HepG2 (cell line): ENCODE results near the gene TF. TPM values are rescaled to one million over a fixed set of nuclear protein-coding genes. Genes with fewer than 3 reads are reported as not detected.

ENCODE experiments used
- ATAC-seq: fragments of 200-7000 bp; cut with Tn5 transposase; 3 replicates; pipeline ENCODE4 v1.9.1; 2020; ENCODE audit warnings: mild to moderate bottlenecking, moderate library complexity
- BruUV-seq: library from RNA; stranded (reverse); fragments of 400-500 nt; replicated peaks from 2 replicates; lab custom pipeline; 2021; lab: Mats Ljungman, UMichigan
- CTCF ChIA-PET: fragments of 300-600 bp; formaldehyde crosslinking; extraction: SDS; loops from one replicate; lab custom pipeline; 2021; ENCODE audit warnings: low total read pairs, inconsistent platforms, low intra/inter-chr PET ratio; lab: Yijun Ruan, JAX
- POLR2A ChIA-PET: fragments of 350-600 bp; sonication (Branson Sonifier 250); formaldehyde crosslinking; loops from one replicate; lab custom pipeline; 2020; ENCODE audit warnings: antibody characterized with exemption, inconsistent platforms; lab: Yijun Ruan, JAX
- DNase-seq: peaks from one replicate; pipeline ENCODE4 v3.0.0-alpha.2; 2015; ENCODE audit warnings: low spot score
- FAIRE-seq: peaks from 3 replicates; lab custom pipeline; 2011; peaks lifted over from hg19 to GRCh38; lab: Jason Lieb, UNC
- H2AFZ ChIP-seq: one replicate; pipeline ENCODE4 v1.6.1; 2011; ENCODE audit warnings: low read length, inconsistent platforms
- H3K27ac ChIP-seq: fragments of 300-600 bp; 3 replicates; pipeline ENCODE4 v1.8.0; 2011; ENCODE audit warnings: mixed run types, mild to moderate bottlenecking, mixed read lengths, low read length, inconsistent platforms; ENCODE audit not compliant: insufficient read depth; ENCODE audit errors: extremely low read length
- H3K27me3 ChIP-seq, 2 experiments: fragments of 200-600 bp in 1 of 2; 2 replicates in 1 of 2; 3 replicates in 1 of 2; pipeline versions ENCODE4 v1.6.0 to v1.8.0; 2011; ENCODE audit warnings: low read length in 2 of 2, mild to moderate bottlenecking in 2 of 2, moderate library complexity in 2 of 2, inconsistent platforms in 1 of 2; ENCODE audit not compliant: insufficient read depth in 2 of 2, control insufficient read depth in 1 of 2
- H3K36me3 ChIP-seq, 2 experiments: fragments of 200-600 bp in 1 of 2; replicated peaks in 1 of 2; 2 replicates in 1 of 2; 3 replicates in 1 of 2; pipeline versions ENCODE4 v1.5.1 to v1.8.0; 2011; ENCODE audit warnings: low read length in 2 of 2, inconsistent platforms in 1 of 2; ENCODE audit not compliant: insufficient read depth in 2 of 2, control insufficient read depth in 1 of 2
- H3K4me1 ChIP-seq: 2 replicates; pipeline ENCODE4 v1.5.1; 2012; ENCODE audit warnings: low read length, inconsistent platforms; ENCODE audit not compliant: insufficient read depth
- H3K4me2 ChIP-seq: 2 replicates; pipeline ENCODE4 v1.6.0; 2011; ENCODE audit warnings: low read depth, low read length, inconsistent platforms
- H3K4me3 ChIP-seq, 3 experiments: fragments of 200-600 bp in 1 of 3; sonication (generic), shearing (Covaris generic) in 1 of 3; replicated peaks in 1 of 3; 2 replicates each; pipeline ENCODE4 v1.5.1; 2011 to 2016; ENCODE audit warnings: low read length in 3 of 3, inconsistent platforms in 2 of 3, low read depth in 2 of 3, mild to moderate bottlenecking in 2 of 3, control low read depth in 1 of 3, mixed read lengths in 1 of 3; ENCODE audit not compliant: insufficient read depth in 1 of 3
- H3K79me2 ChIP-seq: one replicate; pipeline ENCODE4 v1.6.1; 2011; ENCODE audit warnings: low read length, inconsistent platforms; ENCODE audit not compliant: insufficient read depth
- H3K9ac ChIP-seq: 2 replicates; pipeline ENCODE4 v1.6.0; 2011; ENCODE audit warnings: mild to moderate bottlenecking, low read depth, low read length, inconsistent platforms; ENCODE audit not compliant: insufficient read depth
- H3K9me3 ChIP-seq: 2 replicates; pipeline ENCODE4 v1.5.1; 2012; ENCODE audit warnings: mild to moderate bottlenecking, low read length
- H4K20me1 ChIP-seq: 2 replicates; pipeline ENCODE4 v1.6.0; 2011; ENCODE audit warnings: inconsistent platforms, mild to moderate bottlenecking, low read length, moderate library complexity; ENCODE audit not compliant: insufficient read depth
- CREB1 ChIP-seq, 2 experiments: fragments of 450-650 bp in 1 of 2; IDR thresholded peaks; 2 replicates each; pipeline ENCODE4 v1.6.1; 2016 to 2017; ENCODE audit warnings: control low read depth in 1 of 2, mild to moderate bottlenecking in 1 of 2, missing compliant biosample characterization in 1 of 2, missing genetic modification characterization in 1 of 2
- GATAD1 ChIP-seq: IDR thresholded peaks from 2 replicates; pipeline ENCODE4 v1.6.1; 2016; ENCODE audit warnings: missing genetic modification reagents, missing compliant biosample characterization
- IRX3 ChIP-seq: sonication (generic); formaldehyde crosslinking; IDR thresholded peaks from 2 replicates; pipeline ENCODE4 v1.8.1; 2023; ENCODE audit warnings: mild to moderate bottlenecking, low read depth, missing genetic modification reagents, borderline replicate concordance
- RBFOX2 ChIP-seq: fragments of 200-400 bp; formaldehyde crosslinking; IDR thresholded peaks from 2 replicates; pipeline ENCODE4 v1.6.1; 2017; ENCODE audit warnings: low read depth, mild to moderate bottlenecking, low read length
- RBM22 ChIP-seq: fragments of 200-400 bp; formaldehyde crosslinking; optimal IDR thresholded peaks from 2 replicates; pipeline ENCODE3; 2017; ENCODE audit warnings: mild to moderate bottlenecking, low read length, moderate library complexity
- TCF7 ChIP-seq: sonication (generic); IDR thresholded peaks from 2 replicates; pipeline ENCODE4 v1.6.1; 2016; ENCODE audit warnings: antibody characterized with exemption, low read depth
- TMF1 ChIP-seq: sonication (generic); formaldehyde crosslinking; IDR thresholded peaks from 2 replicates; pipeline ENCODE4 v1.8.1; 2022; ENCODE audit warnings: low read depth, missing genetic modification reagents
- ZBTB8A ChIP-seq: sonication (generic); formaldehyde crosslinking; IDR thresholded peaks from 2 replicates; pipeline ENCODE4 v1.4.0; 2020; ENCODE audit warnings: mild to moderate bottlenecking, low read depth, missing genetic modification reagents, borderline replicate concordance
- ZFY ChIP-seq: sonication (generic); formaldehyde crosslinking; IDR thresholded peaks from 2 replicates; pipeline ENCODE4 v1.4.0; 2020; ENCODE audit warnings: missing genetic modification reagents
- ZMYM4 ChIP-seq: sonication (generic); formaldehyde crosslinking; IDR thresholded peaks from 2 replicates; pipeline ENCODE4 v1.8.1; 2023; ENCODE audit warnings: mild to moderate bottlenecking, missing genetic modification reagents
- ZNF766 ChIP-seq: sonication (generic); formaldehyde crosslinking; IDR thresholded peaks from 2 replicates; pipeline ENCODE4 v1.5.0; 2020; ENCODE audit warnings: missing genetic modification reagents, borderline replicate concordance
- ZNF841 ChIP-seq: sonication (generic); formaldehyde crosslinking; IDR thresholded peaks from 2 replicates; pipeline ENCODE4 v1.8.1; 2023; ENCODE audit warnings: missing genetic modification reagents, borderline replicate concordance
- ZNF879 ChIP-seq: sonication (generic); formaldehyde crosslinking; IDR thresholded peaks from 2 replicates; pipeline ENCODE4 v1.8.1; 2023; ENCODE audit warnings: missing genetic modification reagents
- WGBS: methylation state at CpG from one replicate; pipeline ENCODE4 v1.1.6; 2017; ENCODE audit warnings: low lambda C conversion rate; 5-methylcytosine and 5-hydroxymethylcytosine counted together
- in situ Hi-C: cut with HindIII; loops from 2 replicates; pipeline ENCODE4 v1.10.0; 2017; ENCODE audit warnings: low pct_unique_long_range_greater_than_20kb; ENCODE audit not compliant: extremely low pct_ligation_motif_present
- intact Hi-C: fragments of 100-400 bp; cut with micrococcal nuclease; formaldehyde crosslinking; loops from one replicate; pipeline ENCODE4 v1.10.0; 2022; ENCODE audit not compliant: unreplicated experiment
- polyA plus RNA-seq, 8 experiments: library from polyadenylated mRNA; depleted of rRNA in 3 of 8; stranded (reverse) in 7 of 8; unstranded in 1 of 8; fragments of >200 nt; fragmentation: Illumina TruSeq in 4 of 8; extraction: Trizol in 4 of 8; gene quantifications; 2 replicates each; pipeline versions ENCODE4 v1.2.1 to v1.2.3, GENCODE V29; 2011 to 2016; ENCODE audit warnings: low read depth in 4 of 8, missing spikeins in 1 of 8, mixed read lengths in 1 of 8; ENCODE audit not compliant: insufficient read depth in 1 of 8
- total RNA-seq, 5 experiments: library from RNA; depleted of rRNA; stranded (reverse); fragments of >200 nt; fragmentation: Illumina TruSeq; extraction: Trizol; gene quantifications; 2 replicates each; pipeline ENCODE4 v1.2.3, GENCODE V29; 2016; ENCODE audit warnings: low read depth in 1 of 5
- TF ChIP-seq, protein P1 (sequence below): sonication (generic); formaldehyde crosslinking; IDR thresholded peaks from 2 replicates; pipeline ENCODE4 v1.4.0; 2020; ENCODE audit warnings: missing genetic modification reagents, mild to moderate bottlenecking, borderline replicate concordance
- TF ChIP-seq, protein P2 (sequence below): sonication (generic); formaldehyde crosslinking; IDR thresholded peaks from 2 replicates; pipeline ENCODE4 v1.5.1; 2020; ENCODE audit warnings: mild to moderate bottlenecking, missing genetic modification reagents, borderline replicate concordance
- TF ChIP-seq, protein P3 (sequence below): sonication (generic); formaldehyde crosslinking; conservative IDR thresholded peaks from 2 replicates; pipeline ENCODE4 v1.4.0; 2020; ENCODE audit warnings: missing genetic modification reagents

TF gene
- total and polyA plus RNA-seq, 2 of the 13 experiments (the other 11 are each of a cell fraction or from before 2014, with no cell fraction given), result 10,074 to 11,821 TPM

DNA sequence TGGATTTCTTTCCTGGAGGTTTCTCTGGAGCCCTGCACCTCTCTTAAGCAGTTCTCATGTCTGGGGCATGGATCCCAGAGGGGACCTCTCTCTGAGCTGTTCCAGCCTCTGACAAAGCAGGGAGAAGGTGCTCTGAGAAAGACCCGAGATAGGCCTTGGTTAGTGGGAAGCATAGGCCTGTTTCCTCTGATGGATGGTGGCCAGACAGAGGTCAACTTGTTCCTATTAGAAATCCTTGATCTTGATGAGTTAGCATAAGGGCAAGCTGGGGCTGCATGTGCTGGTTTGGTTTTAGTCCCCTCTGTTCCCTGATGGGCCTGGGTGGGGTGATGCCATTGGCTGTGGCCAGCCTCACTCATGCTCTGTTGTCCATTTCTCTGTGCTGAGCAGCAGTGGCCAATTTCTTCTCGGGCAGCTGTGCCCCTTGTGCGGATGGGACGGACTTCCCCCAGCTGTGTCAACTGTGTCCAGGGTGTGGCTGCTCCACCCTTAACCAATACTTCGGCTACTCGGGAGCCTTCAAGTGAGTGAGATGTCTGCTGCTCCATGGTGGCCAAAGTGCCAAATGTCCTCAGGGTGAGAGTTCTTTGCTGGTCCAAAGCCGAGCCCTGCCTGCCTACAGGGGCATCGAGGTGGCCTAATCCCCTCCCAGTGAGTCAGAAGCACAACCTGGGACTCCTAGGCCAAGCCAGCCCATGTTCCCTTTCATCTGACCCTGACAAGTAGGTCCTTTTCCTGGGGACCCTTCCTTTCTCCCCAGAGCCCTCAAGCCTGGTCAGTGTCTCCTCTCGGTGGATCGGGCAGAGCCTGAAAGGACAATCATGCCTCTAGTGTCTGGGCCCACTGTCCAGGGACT is 9.0 kb downstream of the TF start:
- Histone ChIP-seq H3K4me2 (no peak overlapping the region), H3K27ac (no peak overlapping the region), H2AFZ (no peak overlapping the region), H3K79me2 (peaks cover 27% of the 10 kb centered on the region), H3K36me3 (peaks cover 55 to 86% of the 10 kb centered on the region in 2 experiments), H3K4me3 (no peak overlapping the region), H4K20me1 (peaks cover 89% of the 10 kb centered on the region), H3K27me3 (no peaks in the 10 kb centered on the region), H3K4me1 (peaks cover 54% of the 10 kb centered on the region), H3K9me3 (no peaks in the 10 kb centered on the region), H3K9ac (no peak overlapping the region)
- ATAC-seq (peak; percentile 10; the same call in 2 of the 3 replicates), DNase-seq (no peak), FAIRE-seq (no peak)
- no TSS peak for BruUV-seq
- ChIA-PET POLR2A (interaction anchor here (1.4 to 2.9 kb wide), 5 partner anchors 9 to 93 kb away, joined by 4 to 11 read pairs (median 6); partner anchors contain the start of genes TF and TOPBP1), CTCF (no interaction called here)
- WGBS, result 75% methylated on average over 5 of the region's 10 CpGs
- in situ Hi-C loops (no loop called here), intact Hi-C loops (no loop called here)
- TF ChIP-seq ZMYM4 (0 out of 2 replicates have a peak, but pooled peaks have one; percentile 40), GATAD1 (no peak), IRX3 (0 out of 2 replicates have a peak, but pooled peaks have one; percentile 75), TMF1 (CRISPR knock-in tag) (peak; percentile 53; the same call in 1 of the 2 replicates), ZNF841 (CRISPR knock-in tag) (no peak), RBM22 (peak; percentile 61), ZNF879 (CRISPR knock-in tag) (no peak), ZNF766 (peak; percentile 67; the same call in 1 of the 2 replicates), CREB1 (IDR thresholded peaks at IDR 0.05) (no peak), CREB1 (CRISPR knock-in tag; IDR thresholded peaks at IDR 0.05) (no peak), ZBTB8A (CRISPR knock-in tag) (no peak), TCF7 (no peak), RBFOX2 (peak; percentile 79), ZFY (0 out of 2 replicates have a peak, but pooled peaks have one; percentile 15)
- TF ChIP-seq, protein P1, sequence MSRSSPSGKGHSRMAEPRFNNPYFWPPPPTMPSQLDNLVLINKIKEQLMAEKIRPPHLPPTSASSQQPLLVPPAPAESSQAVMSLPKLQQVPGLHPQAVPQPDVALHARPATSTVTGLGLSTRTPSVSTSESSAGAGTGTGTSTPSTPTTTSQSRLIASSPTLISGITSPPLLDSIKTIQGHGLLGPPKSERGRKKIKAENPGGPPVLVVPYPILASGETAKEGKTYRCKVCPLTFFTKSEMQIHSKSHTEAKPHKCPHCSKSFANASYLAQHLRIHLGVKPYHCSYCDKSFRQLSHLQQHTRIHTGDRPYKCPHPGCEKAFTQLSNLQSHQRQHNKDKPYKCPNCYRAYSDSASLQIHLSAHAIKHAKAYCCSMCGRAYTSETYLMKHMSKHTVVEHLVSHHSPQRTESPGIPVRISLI (CRISPR knock-in tag), result no peak
- TF ChIP-seq, protein P2, sequence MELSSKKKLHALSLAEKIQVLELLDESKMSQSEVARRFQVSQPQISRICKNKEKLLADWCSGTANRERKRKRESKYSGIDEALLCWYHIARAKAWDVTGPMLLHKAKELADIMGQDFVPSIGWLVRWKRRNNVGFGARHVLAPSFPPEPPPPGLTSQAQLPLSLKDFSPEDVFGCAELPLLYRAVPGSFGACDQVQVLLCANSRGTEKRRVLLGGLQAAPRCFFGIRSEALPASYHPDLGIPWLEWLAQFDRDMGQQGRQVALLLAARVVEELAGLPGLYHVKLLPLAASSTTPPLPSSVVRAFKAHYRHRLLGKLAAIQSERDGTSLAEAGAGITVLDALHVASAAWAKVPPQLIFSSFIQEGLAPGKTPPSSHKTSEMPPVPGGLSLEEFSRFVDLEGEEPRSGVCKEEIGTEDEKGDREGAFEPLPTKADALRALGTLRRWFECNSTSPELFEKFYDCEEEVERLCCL (CRISPR knock-in tag), result no peak
- TF ChIP-seq, protein P3, sequence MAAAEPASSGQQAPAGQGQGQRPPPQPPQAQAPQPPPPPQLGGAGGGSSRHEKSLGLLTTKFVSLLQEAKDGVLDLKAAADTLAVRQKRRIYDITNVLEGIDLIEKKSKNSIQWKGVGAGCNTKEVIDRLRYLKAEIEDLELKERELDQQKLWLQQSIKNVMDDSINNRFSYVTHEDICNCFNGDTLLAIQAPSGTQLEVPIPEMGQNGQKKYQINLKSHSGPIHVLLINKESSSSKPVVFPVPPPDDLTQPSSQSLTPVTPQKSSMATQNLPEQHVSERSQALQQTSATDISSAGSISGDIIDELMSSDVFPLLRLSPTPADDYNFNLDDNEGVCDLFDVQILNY (CRISPR knock-in tag), result no peak
